Body of pancreas (tissue), 4 donors: ENCODE data around the gene ITPRIPL1. TPM values are rescaled to one million over a fixed set of nuclear protein-coding genes. Genes with fewer than 3 reads are reported as not detected.

ENCODE experiments used
- ATAC-seq: fragments of 150-250 bp; one replicate; pipeline ENCODE4 v1.9.1; 2016
- DNase-seq, 4 donors: peaks; one replicate each; pipeline ENCODE4 v3.0.0-alpha.2; 2019
- H3K27ac ChIP-seq, 4 donors: fragments of 200-600 bp; sonication (generic); 1 replicate in 3 of 4; 2 replicates in 1 of 4; pipeline versions ENCODE4 v1.5.1 to v1.6.1; 2016 to 2019; ENCODE audit warnings: mild to moderate bottlenecking in 1 of 4, mixed read lengths in 1 of 4, moderate library complexity in 1 of 4
- H3K27me3 ChIP-seq, 2 donors: fragments of 200-600 bp; sonication (generic); one replicate each; pipeline ENCODE4 v1.6.0; 2016; ENCODE audit warnings: mild to moderate bottlenecking in 1 of 2
- H3K36me3 ChIP-seq, 2 donors: fragments of 200-600 bp; sonication (generic); replicated peaks in 1 of 2; 2 replicates each; pipeline ENCODE4 v1.5.1; 2016; ENCODE audit warnings: low read depth in 2 of 2; ENCODE audit not compliant: insufficient read depth in 1 of 2
- H3K4me1 ChIP-seq: fragments of 200-600 bp; sonication (generic); one replicate; pipeline ENCODE4 v1.6.0; 2016
- H3K4me3 ChIP-seq, 2 donors: fragments of 200-600 bp; sonication (generic); 1 replicate in 1 of 2; 2 replicates in 1 of 2; pipeline ENCODE4 v1.5.1; 2016 to 2019
- H3K9me3 ChIP-seq, 3 donors: fragments of 200-600 bp; sonication (generic); 1 replicate in 2 of 3; 2 replicates in 1 of 3; pipeline ENCODE4 v1.5.1; 2016
- POLR2A ChIP-seq, 3 donors: fragments of 450-650 bp; IDR thresholded peaks; one replicate each; pipeline ENCODE4 v1.6.1; 2016; ENCODE audit warnings: antibody characterized with exemption in 3 of 3, mild to moderate bottlenecking in 2 of 3
- WGBS, 2 donors: methylation state at CpG; one replicate each; pipeline ENCODE4 v1.1.5; 2017; 5-methylcytosine and 5-hydroxymethylcytosine counted together
- intact Hi-C: fragments of 100-400 bp; cut with DNase I; formaldehyde crosslinking; loops from one replicate; pipeline ENCODE4 v1.15.1; 2023
- total RNA-seq, 2 donors: library from RNA; depleted of rRNA; stranded (reverse); fragments of >200 nt; gene quantifications; one replicate each; pipeline ENCODE4 v1.1.0, GENCODE V29; 2016
- TF ChIP-seq, protein P1 (sequence below), 7 experiments: fragments of 450-650 bp in 4 of 7; fragments of 200-600 bp in 3 of 7; sonication (generic) in 3 of 7; IDR thresholded peaks; one replicate each; pipeline ENCODE4 v1.5.1; 2016 to 2019; ENCODE audit warnings: antibody characterized with exemption in 7 of 7

ITPRIPL1 gene
- total RNA-seq, 2 donors from 2014 or later: 0.33 to 1.8 TPM

DNA sequence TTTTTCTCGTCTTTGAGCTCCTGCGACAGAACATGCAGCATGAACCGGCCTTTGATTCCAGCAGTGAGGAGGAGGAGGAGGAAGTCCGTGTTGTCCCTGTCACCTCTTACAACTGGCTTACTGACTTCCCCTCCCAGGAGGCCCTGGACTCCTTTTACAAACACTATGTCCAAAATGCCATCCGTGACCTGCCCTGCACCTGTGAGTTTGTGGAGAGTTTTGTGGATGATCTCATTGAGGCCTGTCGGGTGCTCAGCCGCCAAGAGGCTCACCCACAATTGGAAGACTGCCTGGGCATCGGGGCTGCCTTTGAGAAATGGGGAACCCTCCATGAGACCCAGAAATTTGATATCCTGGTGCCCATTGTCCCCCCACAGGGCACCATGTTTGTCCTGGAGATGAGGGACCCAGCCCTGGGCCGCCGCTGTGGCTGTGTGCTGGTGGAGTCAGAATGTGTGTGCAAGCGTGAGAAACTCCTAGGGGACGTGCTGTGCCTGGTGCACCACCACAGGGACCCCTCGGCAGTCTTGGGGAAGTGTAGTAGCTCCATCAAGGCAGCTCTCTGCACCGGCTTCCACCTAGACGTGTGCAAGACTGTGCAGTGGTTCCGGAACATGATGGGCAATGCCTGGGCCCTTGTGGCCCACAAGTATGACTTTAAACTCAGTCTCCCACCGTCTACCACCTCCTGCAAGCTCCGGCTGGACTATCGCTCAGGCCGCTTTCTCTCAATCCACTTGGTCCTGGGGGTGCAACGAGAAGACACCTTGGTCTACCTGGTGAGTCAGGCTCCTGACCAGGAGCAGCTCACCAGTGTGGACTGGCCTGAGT, 2.1 kb downstream of the ITPRIPL1 start:
- Histone ChIP-seq H3K27me3 (peaks cover 0 to under 1% of the 10 kb centered on the region in 2 donors), H3K4me3 (no peak overlapping the region), H3K4me1 (peaks cover 9% of the 10 kb centered on the region), H3K27ac (no peak overlapping the region), H3K36me3 (no peaks in the 10 kb centered on the region), H3K9me3 (no peaks in the 10 kb centered on the region)
- TF ChIP-seq POLR2A (IDR thresholded peaks at IDR 0.05): no peak
- TF ChIP-seq, protein P1, sequence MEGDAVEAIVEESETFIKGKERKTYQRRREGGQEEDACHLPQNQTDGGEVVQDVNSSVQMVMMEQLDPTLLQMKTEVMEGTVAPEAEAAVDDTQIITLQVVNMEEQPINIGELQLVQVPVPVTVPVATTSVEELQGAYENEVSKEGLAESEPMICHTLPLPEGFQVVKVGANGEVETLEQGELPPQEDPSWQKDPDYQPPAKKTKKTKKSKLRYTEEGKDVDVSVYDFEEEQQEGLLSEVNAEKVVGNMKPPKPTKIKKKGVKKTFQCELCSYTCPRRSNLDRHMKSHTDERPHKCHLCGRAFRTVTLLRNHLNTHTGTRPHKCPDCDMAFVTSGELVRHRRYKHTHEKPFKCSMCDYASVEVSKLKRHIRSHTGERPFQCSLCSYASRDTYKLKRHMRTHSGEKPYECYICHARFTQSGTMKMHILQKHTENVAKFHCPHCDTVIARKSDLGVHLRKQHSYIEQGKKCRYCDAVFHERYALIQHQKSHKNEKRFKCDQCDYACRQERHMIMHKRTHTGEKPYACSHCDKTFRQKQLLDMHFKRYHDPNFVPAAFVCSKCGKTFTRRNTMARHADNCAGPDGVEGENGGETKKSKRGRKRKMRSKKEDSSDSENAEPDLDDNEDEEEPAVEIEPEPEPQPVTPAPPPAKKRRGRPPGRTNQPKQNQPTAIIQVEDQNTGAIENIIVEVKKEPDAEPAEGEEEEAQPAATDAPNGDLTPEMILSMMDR (IDR thresholded peaks at IDR 0.05): no peak
- DNase-seq (no peak), ATAC-seq (no peak)
- WGBS, 2 donors: 88 to 89% methylated on average over 6 to 21 of the region's 21 CpGs
- intact Hi-C loops: no loop called here

DNA sequence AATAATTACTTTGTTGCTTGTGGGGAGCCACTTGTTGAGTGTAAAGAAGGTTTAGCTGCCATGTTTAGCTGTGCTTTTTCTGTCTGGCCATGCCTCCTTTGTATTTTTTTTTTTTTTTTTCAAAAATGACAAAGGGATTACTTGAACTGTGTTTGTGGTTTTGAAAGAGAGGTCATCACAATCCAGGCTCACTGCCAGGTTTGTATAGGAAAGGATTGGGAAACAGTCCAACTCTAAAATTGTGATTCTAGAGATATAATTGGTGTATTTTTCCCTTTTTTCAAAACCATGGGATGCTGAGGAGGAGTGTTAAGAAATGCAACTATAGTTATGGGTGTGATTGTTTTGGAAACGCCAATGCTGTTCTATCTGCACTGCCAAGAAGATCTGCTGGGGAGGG, 4.3 kb downstream of the ITPRIPL1 start:
- no peaks in the 10 kb centered on the region for H3K27me3 ChIP-seq
- no peaks in the 10 kb centered on the region for H3K36me3 ChIP-seq
- H3K4me3 ChIP-seq: no peak overlapping the region
- ATAC-seq: no peak
- no peaks in the 10 kb centered on the region for H3K9me3 ChIP-seq
- WGBS, 2 donors: 70 to 81% methylated on average over 1 of the region's 1 CpG
- TF ChIP-seq, protein P1 (IDR thresholded peaks at IDR 0.05): no peak
- no peak for TF ChIP-seq POLR2A (IDR thresholded peaks at IDR 0.05)
- H3K27ac ChIP-seq: no peak overlapping the region
- peaks cover 9% of the 10 kb centered on the region for H3K4me1 ChIP-seq
- DNase-seq: no peak
- intact Hi-C loops: no loop called here

DNA sequence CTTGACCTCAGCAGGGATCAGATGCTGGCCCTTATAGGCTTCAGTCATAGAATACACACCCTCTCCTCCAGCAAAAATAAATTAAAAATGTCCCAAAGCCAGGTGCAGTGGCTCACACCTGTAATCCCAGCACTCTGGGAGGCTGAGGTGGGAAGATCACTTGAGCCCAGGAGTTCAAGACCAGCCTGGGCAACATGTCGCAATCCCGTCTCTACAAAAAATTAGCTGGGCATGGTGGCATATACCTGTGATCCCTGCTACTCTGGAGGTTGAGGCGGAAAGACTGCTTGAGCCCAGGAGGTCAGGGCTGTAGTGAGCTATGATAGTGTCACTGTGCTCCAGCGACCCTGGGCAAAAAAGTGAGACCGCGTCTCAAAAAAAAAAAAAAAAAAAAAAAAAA, 4.8 kb downstream of the ITPRIPL1 start:
- Histone ChIP-seq H3K4me1 (peaks cover 10% of the 10 kb centered on the region), H3K27ac (no peak overlapping the region), H3K9me3 (no peaks in the 10 kb centered on the region), H3K27me3 (no peaks in the 10 kb centered on the region), H3K36me3 (no peaks in the 10 kb centered on the region), H3K4me3 (no peak overlapping the region)
- DNase-seq (no peak), ATAC-seq (no peak)
- intact Hi-C loops: no loop called here
- WGBS, 2 donors: 90 to 93% methylated on average over 6 of the region's 6 CpGs
- TF ChIP-seq, protein P1 (IDR thresholded peaks at IDR 0.05): no peak
- TF ChIP-seq POLR2A (IDR thresholded peaks at IDR 0.05): no peak

DNA sequence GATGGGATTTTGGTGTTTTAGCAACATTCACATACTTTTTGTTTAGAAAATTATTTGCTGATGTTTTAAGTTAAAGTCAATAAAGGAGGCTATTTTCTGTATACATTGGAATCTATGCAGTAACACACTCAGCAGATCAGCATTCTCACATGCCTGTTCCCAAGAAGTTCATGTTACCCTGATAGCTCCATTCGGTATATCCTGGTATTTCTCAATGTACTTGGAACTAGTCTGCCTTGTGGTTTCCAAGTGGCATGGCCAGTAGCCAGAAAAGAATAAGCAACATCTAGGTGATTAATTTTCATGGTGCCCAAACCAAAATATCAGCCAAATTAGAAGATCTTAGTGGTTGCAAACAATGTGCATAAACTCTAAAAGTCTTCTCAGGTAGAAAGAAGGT, 5.3 kb downstream of the ITPRIPL1 start:
- Histone ChIP-seq H3K4me3 (no peak overlapping the region), H3K9me3 (no peaks in the 10 kb centered on the region), H3K4me1 (peaks cover 8% of the 10 kb centered on the region), H3K27ac (no peak overlapping the region), H3K27me3 (no peaks in the 10 kb centered on the region), H3K36me3 (no peaks in the 10 kb centered on the region)
- no peak for ATAC-seq
- TF ChIP-seq, protein P1 (IDR thresholded peaks at IDR 0.05): no peak
- no peak for TF ChIP-seq POLR2A (IDR thresholded peaks at IDR 0.05)
- intact Hi-C loops: no loop called here
- 15 to 18% methylated on average over 1 of the region's 1 CpG for WGBS, 2 donors
- no peak for DNase-seq

DNA sequence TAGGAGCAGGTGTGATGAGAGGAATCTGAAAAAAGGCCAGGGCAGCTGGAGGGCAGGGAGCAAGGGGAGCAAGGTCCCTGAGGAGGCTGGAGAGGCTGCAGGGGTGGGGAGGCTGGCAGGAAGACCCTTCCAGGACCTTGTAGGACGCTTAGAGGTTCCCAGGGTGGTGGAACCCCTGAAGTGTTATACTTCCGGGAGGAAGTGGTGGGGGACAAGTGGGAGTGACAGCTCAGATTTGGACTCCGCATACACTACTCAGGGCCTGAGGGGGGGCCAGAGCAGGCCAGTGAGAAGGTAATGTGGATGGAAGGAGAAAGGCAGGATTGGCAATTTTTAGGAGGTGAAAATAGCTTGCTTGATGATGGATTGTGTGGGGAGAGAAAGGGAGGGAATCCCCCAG, 8.6 kb downstream of the ITPRIPL1 start:
- peaks cover 12% of the 10 kb centered on the region for H3K4me1 ChIP-seq
- intact Hi-C loops: no loop called here
- ATAC-seq (no peak), DNase-seq (no peak)
- WGBS, 2 donors: 77 to 92% methylated on average over 3 of the region's 3 CpGs
- H3K27me3 ChIP-seq: no peaks in the 10 kb centered on the region
- no peak overlapping the region for H3K27ac ChIP-seq
- no peak for TF ChIP-seq POLR2A (IDR thresholded peaks at IDR 0.05)
- TF ChIP-seq, protein P1 (IDR thresholded peaks at IDR 0.05): no peak
- H3K36me3 ChIP-seq: no peaks in the 10 kb centered on the region
- H3K4me3 ChIP-seq: no peak overlapping the region
- no peaks in the 10 kb centered on the region for H3K9me3 ChIP-seq
